ENCODE measurements around the gene EFCAB14.
"Not testable (repeated sequence)": the region's sequence is repeated elsewhere in the genome, so short reads cannot be mapped to it uniquely, and the experiment has no call there.

GRCh38 chr1:46720319-46720718 is 1.4 kb upstream of the EFCAB14 start:
- TF ChIP-seq BHLHE40 (IDR thresholded peaks at IDR 0.05; ENCODE audit: borderline replicate concordance); ELF4 (IDR thresholded peaks at IDR 0.05); SP1 (IDR thresholded peaks at IDR 0.05); ZNF384 (IDR thresholded peaks at IDR 0.05): not testable (repeated sequence)
